Ishikawa (cell line): Measurements from ENCODE around the gene ZNF366.

Source experiments
- CEBPB ChIP-seq: IDR thresholded peaks from 2 replicates; pipeline ENCODE4 v1.6.1; 2012
- CREB1 ChIP-seq: IDR thresholded peaks from 2 replicates; pipeline ENCODE4 v1.6.1; 2012; ENCODE audit warnings: low read depth
- EP300 ChIP-seq: IDR thresholded peaks from 2 replicates; pipeline ENCODE4 v1.6.1; 2012; ENCODE audit warnings: borderline replicate concordance
- REST ChIP-seq: IDR thresholded peaks from 2 replicates; pipeline ENCODE4 v1.6.1; 2012; ENCODE audit warnings: low read depth, mild to moderate bottlenecking
- TCF12 ChIP-seq: IDR thresholded peaks from 2 replicates; pipeline ENCODE4 v1.6.1; 2012; ENCODE audit warnings: low read depth

GRCh38 chr5:72464071-72464470 lies 43.1 kb downstream of the ZNF366 start:
- TF ChIP-seq CREB1 = no peak
- TF ChIP-seq REST = no peak
- no peak for TF ChIP-seq TCF12
- TF ChIP-seq EP300 = no peak
- no peak for TF ChIP-seq CEBPB
